WTC11 (cell line): ENCODE results near the gene BMP7. TPM values are rescaled to one million over a fixed set of nuclear protein-coding genes. Genes with fewer than 3 reads are reported as not detected.

ENCODE experiments used
- ATAC-seq: fragments of 200-7000 bp; cut with Tn5 transposase; 2 replicates; pipeline ENCODE4 v1.10.0; 2021; ENCODE audit warnings: mild to moderate bottlenecking, moderate library complexity
- CTCF ChIA-PET: fragments of 300-600 bp; sonication (Branson Sonifier 250); formaldehyde crosslinking; loops from one replicate; lab custom pipeline; 2021; ENCODE audit warnings: antibody characterized with exemption; lab: Charles Lee
- POLR2A ChIA-PET: fragments of 350-600 bp; sonication (Branson Sonifier 250); formaldehyde crosslinking; loops from one replicate; lab custom pipeline; 2021; ENCODE audit warnings: antibody characterized with exemption; lab: Charles Lee
- DNase-seq: peaks from one replicate; pipeline ENCODE4 v3.0.0; 2021; ENCODE audit warnings: low spot score
- H3K27ac Mint-ChIP-seq: 2 replicates; pipeline ENCODE4 v1.8.0; 2021; ENCODE audit warnings: mixed read lengths
- H3K27me3 Mint-ChIP-seq: 2 replicates; pipeline ENCODE4 v1.8.0; 2021; ENCODE audit warnings: low read depth, mild to moderate bottlenecking, moderate library complexity, mixed read lengths
- H3K36me3 Mint-ChIP-seq: 2 replicates; pipeline ENCODE4 v1.8.0; 2021; ENCODE audit warnings: mixed read lengths
- H3K4me1 Mint-ChIP-seq: 2 replicates; pipeline ENCODE4 v1.8.0; 2022; ENCODE audit warnings: mixed read lengths
- H3K4me3 Mint-ChIP-seq: 2 replicates; pipeline ENCODE4 v1.8.0; 2021; ENCODE audit warnings: mild to moderate bottlenecking, moderate library complexity, mixed read lengths
- H3K9me3 Mint-ChIP-seq: 2 replicates; pipeline ENCODE4 v1.8.0; 2021; ENCODE audit warnings: mixed read lengths
- ATF2 ChIP-seq: sonication (generic); formaldehyde crosslinking; IDR thresholded peaks from 2 replicates; pipeline ENCODE4 v1.8.1; 2022; ENCODE audit warnings: low read depth, missing genetic modification reagents, borderline replicate concordance
- CREM ChIP-seq: sonication (generic); formaldehyde crosslinking; IDR thresholded peaks from 2 replicates; pipeline ENCODE4 v1.8.1; 2022; ENCODE audit warnings: mild to moderate bottlenecking, missing genetic modification reagents, moderate library complexity
- E2F4 ChIP-seq: sonication (generic); formaldehyde crosslinking; IDR thresholded peaks from 2 replicates; pipeline ENCODE4 v1.8.1; 2022; ENCODE audit warnings: low read depth, mild to moderate bottlenecking, moderate library complexity, missing genetic modification reagents, borderline replicate concordance
- E2F5 ChIP-seq: sonication (generic); formaldehyde crosslinking; IDR thresholded peaks from 2 replicates; pipeline ENCODE4 v1.8.1; 2022; ENCODE audit warnings: mild to moderate bottlenecking, moderate library complexity, missing genetic modification reagents
- GTF2I ChIP-seq: fragments of 250-450 bp; sonication (Bioruptor Pico); conservative IDR thresholded peaks from 2 replicates; pipeline ENCODE4 v1.4.0; 2021; ENCODE audit warnings: mild to moderate bottlenecking
- NFE2L1 ChIP-seq: sonication (generic); formaldehyde crosslinking; IDR thresholded peaks from 2 replicates; pipeline ENCODE4 v1.8.1; 2023; ENCODE audit warnings: missing genetic modification reagents
- NR1H2 ChIP-seq: sonication (generic); formaldehyde crosslinking; IDR thresholded peaks from 2 replicates; pipeline ENCODE4 v1.9.0; 2021; ENCODE audit warnings: mild to moderate bottlenecking, moderate library complexity, missing genetic modification reagents
- TCF7 ChIP-seq: sonication (generic); formaldehyde crosslinking; IDR thresholded peaks from 2 replicates; pipeline ENCODE4 v1.8.0; 2022; ENCODE audit warnings: mild to moderate bottlenecking, low read depth, missing genetic modification reagents, moderate library complexity
- TEAD1 ChIP-seq: sonication (generic); formaldehyde crosslinking; IDR thresholded peaks from 2 replicates; pipeline ENCODE4 v1.8.0; 2022; ENCODE audit warnings: mild to moderate bottlenecking, missing genetic modification reagents
- ZNF121 ChIP-seq: sonication (generic); formaldehyde crosslinking; IDR thresholded peaks from 2 replicates; pipeline ENCODE4 v1.8.0; 2023; ENCODE audit warnings: missing genetic modification reagents
- ZNF219 ChIP-seq: sonication (generic); formaldehyde crosslinking; IDR thresholded peaks from 2 replicates; pipeline ENCODE4 v1.8.0; 2023; ENCODE audit warnings: missing genetic modification reagents, mild to moderate bottlenecking, borderline replicate concordance
- ZNF396 ChIP-seq: fragments of 250-450 bp; sonication (Bioruptor Pico); IDR thresholded peaks from 2 replicates; pipeline ENCODE4 v1.8.0; 2021; ENCODE audit warnings: mild to moderate bottlenecking, moderate library complexity, borderline replicate concordance
- ZNF671 ChIP-seq: fragments of 250-450 bp; sonication (Bioruptor Pico); IDR thresholded peaks from 2 replicates; pipeline ENCODE4 v1.8.0; 2021; ENCODE audit warnings: mild to moderate bottlenecking
- total RNA-seq: library from RNA; stranded (reverse); gene quantifications from 3 replicates; pipeline ENCODE4 v1.2.3, GENCODE V29; 2021
- TF ChIP-seq, protein P1 (sequence below): sonication (generic); formaldehyde crosslinking; IDR thresholded peaks from 2 replicates; pipeline ENCODE4 v1.8.1; 2023; ENCODE audit warnings: mild to moderate bottlenecking, moderate library complexity, missing genetic modification reagents
- TF ChIP-seq, protein P2 (sequence below): sonication (generic); formaldehyde crosslinking; IDR thresholded peaks from 2 replicates; pipeline ENCODE4 v1.8.1; 2022; ENCODE audit warnings: mild to moderate bottlenecking, missing genetic modification reagents, moderate library complexity, borderline replicate concordance
- TF ChIP-seq, protein P3 (sequence below): sonication (generic); formaldehyde crosslinking; IDR thresholded peaks from 2 replicates; pipeline ENCODE4 v1.8.0; 2023; ENCODE audit warnings: missing genetic modification reagents
- TF ChIP-seq, protein P4 (sequence below): fragments of 250-450 bp; sonication (Bioruptor Pico); IDR thresholded peaks from 2 replicates; pipeline ENCODE4 v2.1.2; 2022; ENCODE audit warnings: mild to moderate bottlenecking, moderate library complexity

BMP7 gene
- total RNA-seq, 1 experiment from 2014 or later = 40.7 TPM

DNA sequence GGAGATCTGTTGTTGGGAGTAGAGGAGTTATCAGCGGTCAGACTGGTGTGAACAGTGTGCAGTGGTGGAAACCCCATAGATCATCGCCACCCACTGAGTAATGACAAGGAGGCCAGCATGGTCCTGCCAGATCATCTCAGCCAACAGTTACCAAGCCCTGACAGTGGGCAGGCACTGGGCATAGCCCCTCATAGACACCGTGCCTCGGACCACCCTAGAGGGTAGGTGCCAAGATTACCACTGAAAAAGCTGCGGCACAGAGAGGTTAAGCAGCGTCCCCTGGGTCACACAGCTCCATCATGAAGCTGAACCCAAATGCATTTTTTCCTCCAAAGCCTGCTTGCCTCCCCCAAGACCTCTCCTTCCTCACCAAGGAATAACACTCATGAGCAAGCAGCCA is 21.5 kb upstream of the BMP7 start (continued):
- TF ChIP-seq, protein P1, sequence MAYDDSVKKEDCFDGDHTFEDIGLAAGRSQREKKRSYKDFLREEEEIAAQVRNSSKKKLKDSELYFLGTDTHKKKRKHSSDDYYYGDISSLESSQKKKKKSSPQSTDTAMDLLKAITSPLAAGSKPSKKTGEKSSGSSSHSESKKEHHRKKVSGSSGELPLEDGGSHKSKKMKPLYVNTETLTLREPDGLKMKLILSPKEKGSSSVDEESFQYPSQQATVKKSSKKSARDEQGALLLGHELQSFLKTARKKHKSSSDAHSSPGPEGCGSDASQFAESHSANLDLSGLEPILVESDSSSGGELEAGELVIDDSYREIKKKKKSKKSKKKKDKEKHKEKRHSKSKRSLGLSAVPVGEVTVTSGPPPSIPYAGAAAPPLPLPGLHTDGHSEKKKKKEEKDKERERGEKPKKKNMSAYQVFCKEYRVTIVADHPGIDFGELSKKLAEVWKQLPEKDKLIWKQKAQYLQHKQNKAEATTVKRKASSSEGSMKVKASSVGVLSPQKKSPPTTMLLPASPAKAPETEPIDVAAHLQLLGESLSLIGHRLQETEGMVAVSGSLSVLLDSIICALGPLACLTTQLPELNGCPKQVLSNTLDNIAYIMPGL = no peak
- TF ChIP-seq CREM (CRISPR knock-in tag) (no peak), ZNF121 (CRISPR knock-in tag) (no peak), ZNF219 (no peak), ZNF396 (CRISPR knock-in tag) (no peak), ZNF671 (CRISPR knock-in tag) (no peak), E2F4 (CRISPR knock-in tag) (no peak)

- Mint-ChIP-seq H3K27me3 (peaks cover 4% of the 10 kb centered on the region), H3K27ac (no peak overlapping the region), H3K4me1 (peaks cover 57% of the 10 kb centered on the region), H3K4me3 (no peak overlapping the region), H3K9me3 (no peaks in the 10 kb centered on the region), H3K36me3 (no peaks in the 10 kb centered on the region)
- POLR2A ChIA-PET = interaction anchor here (0.6 kb wide), 1 partner anchor 25 kb away, joined by 3 read pairs; no protein-coding TSS in a partner anchor
- DNase-seq (no peak), ATAC-seq (0 out of 2 replicates have a peak, but pooled peaks have one; percentile 12)
- CTCF ChIA-PET = interaction anchor here (0.8 to 1.2 kb wide), 2 partner anchors 42 to 64 kb away, joined by 3 read pairs; partner anchors contain the start of gene SPO11
- TF ChIP-seq ZNF121 (CRISPR knock-in tag) (no peak), E2F5 (no peak)
These were observed 20.8 kb upstream of the BMP7 start for GRCh38 chr20:57287007-57287880.

DNA sequence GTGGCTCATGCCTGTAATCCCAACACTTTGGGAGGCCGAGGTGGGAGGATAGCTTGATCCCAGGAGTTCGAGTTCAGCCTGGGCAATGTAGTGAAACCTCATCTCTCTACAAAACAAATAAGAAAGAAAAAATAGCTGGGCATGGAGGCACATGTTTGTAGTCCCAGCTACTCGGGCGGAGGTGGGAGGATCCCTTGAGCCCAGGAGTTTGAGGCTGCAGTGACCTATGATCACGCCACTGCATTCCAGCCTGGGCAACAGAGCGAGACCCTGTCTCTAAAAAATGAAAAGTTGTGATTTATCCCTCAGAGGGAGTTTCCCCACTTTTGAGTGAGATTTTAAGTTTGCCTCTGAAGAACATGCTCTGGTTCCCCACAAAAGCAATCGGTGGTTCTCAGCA is 17.4 kb upstream of the BMP7 start:
- peaks cover 35% of the 10 kb centered on the region for H3K4me1 Mint-ChIP-seq
- CTCF ChIA-PET = interaction anchor here (1.8 to 2.2 kb wide), 2 partner anchors 22 to 49 kb away, joined by 5 to 10 read pairs; no protein-coding TSS in a partner anchor
- H3K36me3 Mint-ChIP-seq = no peaks in the 10 kb centered on the region
- H3K27me3 Mint-ChIP-seq = no peaks in the 10 kb centered on the region; the same call in 1 of the 2 replicates
- POLR2A ChIA-PET = interaction anchor here (1.5 kb wide), 1 partner anchor 11 kb away, joined by 5 read pairs; no protein-coding TSS in a partner anchor
- no peaks in the 10 kb centered on the region for H3K9me3 Mint-ChIP-seq
- H3K4me3 Mint-ChIP-seq = no peak overlapping the region
- no peak overlapping the region for H3K27ac Mint-ChIP-seq
- TF ChIP-seq, protein P2, sequence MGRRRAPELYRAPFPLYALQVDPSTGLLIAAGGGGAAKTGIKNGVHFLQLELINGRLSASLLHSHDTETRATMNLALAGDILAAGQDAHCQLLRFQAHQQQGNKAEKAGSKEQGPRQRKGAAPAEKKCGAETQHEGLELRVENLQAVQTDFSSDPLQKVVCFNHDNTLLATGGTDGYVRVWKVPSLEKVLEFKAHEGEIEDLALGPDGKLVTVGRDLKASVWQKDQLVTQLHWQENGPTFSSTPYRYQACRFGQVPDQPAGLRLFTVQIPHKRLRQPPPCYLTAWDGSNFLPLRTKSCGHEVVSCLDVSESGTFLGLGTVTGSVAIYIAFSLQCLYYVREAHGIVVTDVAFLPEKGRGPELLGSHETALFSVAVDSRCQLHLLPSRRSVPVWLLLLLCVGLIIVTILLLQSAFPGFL (CRISPR knock-in tag) = no peak
- 0 out of 2 replicates have a peak, but pooled peaks have one; percentile 8 for TF ChIP-seq ZNF121 (CRISPR knock-in tag)
- no peak for ATAC-seq
- DNase-seq = no peak

DNA sequence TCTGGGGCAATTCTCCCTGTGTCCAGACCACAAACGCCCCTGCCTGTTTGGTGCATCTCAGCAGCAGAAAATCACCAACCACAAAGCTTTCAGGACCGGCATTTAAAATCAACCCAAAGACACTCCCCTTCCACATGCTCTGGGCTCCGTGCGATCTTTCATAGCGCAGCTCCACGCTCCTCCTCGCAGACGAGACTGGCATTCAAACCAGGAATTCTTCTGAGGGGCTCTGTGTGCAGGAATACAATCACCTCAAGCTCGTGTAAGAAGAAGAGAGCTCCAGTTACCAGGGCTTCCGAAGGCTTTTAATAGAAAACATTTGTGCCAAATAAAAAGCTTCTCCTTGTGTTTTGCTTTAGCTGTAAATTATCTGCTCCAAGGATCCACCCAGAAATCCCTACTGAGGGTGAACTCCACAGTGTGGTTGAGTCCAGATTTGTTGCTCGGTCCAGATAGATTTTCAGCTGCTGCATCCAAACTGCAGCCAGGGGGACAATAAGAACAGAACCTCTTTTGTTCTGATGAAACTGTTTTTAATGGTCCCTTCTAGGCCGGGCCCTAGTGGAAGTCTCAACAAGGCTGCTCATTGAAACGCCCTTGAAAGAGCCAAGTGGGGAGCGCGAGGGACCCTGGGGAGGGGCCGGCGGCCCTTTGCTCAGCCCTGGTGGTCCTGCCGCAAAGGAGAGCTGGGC is 16.4 kb upstream of the BMP7 start:
- Mint-ChIP-seq H3K9me3 (no peaks in the 10 kb centered on the region), H3K4me1 (peaks cover 26% of the 10 kb centered on the region), H3K4me3 (no peak overlapping the region), H3K36me3 (no peaks in the 10 kb centered on the region), H3K27ac (no peak overlapping the region), H3K27me3 (no peaks in the 10 kb centered on the region; the same call in 1 of the 2 replicates)
- ChIA-PET CTCF (interaction anchor here (0.8 to 2.5 kb wide), 8 partner anchors 8 to 193 kb away, joined by 3 to 10 read pairs (median 6); partner anchors contain the start of gene SPO11), POLR2A (interaction anchor here (0.9 to 1.5 kb wide), 2 partner anchors 10 to 18 kb away, joined by 3 to 5 read pairs; no protein-coding TSS in a partner anchor)
- DNase-seq (no peak), ATAC-seq (no peak; the same call in 1 of the 2 replicates)
- no peak for TF ChIP-seq TCF7
- TF ChIP-seq GTF2I (CRISPR knock-in tag) = no peak
- no peak for TF ChIP-seq NFE2L1 (CRISPR knock-in tag)
- no peak for TF ChIP-seq NR1H2 (CRISPR knock-in tag)
- TF ChIP-seq ATF2 (CRISPR knock-in tag) = no peak
- TF ChIP-seq, protein P3, sequence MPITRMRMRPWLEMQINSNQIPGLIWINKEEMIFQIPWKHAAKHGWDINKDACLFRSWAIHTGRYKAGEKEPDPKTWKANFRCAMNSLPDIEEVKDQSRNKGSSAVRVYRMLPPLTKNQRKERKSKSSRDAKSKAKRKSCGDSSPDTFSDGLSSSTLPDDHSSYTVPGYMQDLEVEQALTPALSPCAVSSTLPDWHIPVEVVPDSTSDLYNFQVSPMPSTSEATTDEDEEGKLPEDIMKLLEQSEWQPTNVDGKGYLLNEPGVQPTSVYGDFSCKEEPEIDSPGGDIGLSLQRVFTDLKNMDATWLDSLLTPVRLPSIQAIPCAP (CRISPR knock-in tag) = no peak
- TF ChIP-seq TEAD1 (CRISPR knock-in tag) = no peak
- TF ChIP-seq, protein P4, sequence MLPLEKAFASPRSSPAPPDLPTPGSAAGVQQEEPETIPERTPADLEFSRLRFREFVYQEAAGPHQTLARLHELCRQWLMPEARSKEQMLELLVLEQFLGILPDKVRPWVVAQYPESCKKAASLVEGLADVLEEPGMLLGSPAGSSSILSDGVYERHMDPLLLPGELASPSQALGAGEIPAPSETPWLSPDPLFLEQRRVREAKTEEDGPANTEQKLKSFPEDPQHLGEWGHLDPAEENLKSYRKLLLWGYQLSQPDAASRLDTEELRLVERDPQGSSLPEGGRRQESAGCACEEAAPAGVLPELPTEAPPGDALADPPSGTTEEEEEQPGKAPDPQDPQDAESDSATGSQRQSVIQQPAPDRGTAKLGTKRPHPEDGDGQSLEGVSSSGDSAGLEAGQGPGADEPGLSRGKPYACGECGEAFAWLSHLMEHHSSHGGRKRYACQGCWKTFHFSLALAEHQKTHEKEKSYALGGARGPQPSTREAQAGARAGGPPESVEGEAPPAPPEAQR (CRISPR knock-in tag) = no peak
